ENCODE results near the gene COL25A1. TPM values are rescaled to one million over a fixed set of nuclear protein-coding genes. Genes with fewer than 3 reads are reported as not detected.
"Not testable (repeated sequence)": the region's sequence is repeated elsewhere in the genome, so short reads cannot be mapped to it uniquely, and the experiment has no call there.

Gene COL25A1
- total RNA-seq, 1 donor from 2014 or later = 4.0 TPM

- no peak for DNase-seq (ENCODE audit: low read depth, low spot score)
Measured at GRCh38 chr4:109174224-109174953, 128.1 kb downstream of the COL25A1 start.

GRCh38 chr4:109172301-109172700 is 130.2 kb downstream of the COL25A1 start:
- DNase-seq (ENCODE audit: low read depth, low spot score) = no peak

GRCh38 chr4:109171070-109171469 is 131.4 kb downstream of the COL25A1 start:
- DNase-seq (ENCODE audit: low read depth, low spot score) = no peak

- DNase-seq (ENCODE audit: low read depth, low spot score) = no peak
Measured at GRCh38 chr4:109169170-109169569, 133.3 kb downstream of the COL25A1 start.

GRCh38 chr4:109166586-109166985 is 135.9 kb downstream of the COL25A1 start:
- DNase-seq (ENCODE audit: low read depth, low spot score) = no peak

GRCh38 chr4:109166126-109166525 is 136.3 kb downstream of the COL25A1 start:
- no peak for DNase-seq (ENCODE audit: low read depth, low spot score)

GRCh38 chr4:109164011-109164410 is 138.4 kb downstream of the COL25A1 start:
- DNase-seq (ENCODE audit: low read depth, low spot score) = peak; percentile 10

- DNase-seq (ENCODE audit: low read depth, low spot score) = no peak
Measured at GRCh38 chr4:109163493-109163892, 139.0 kb downstream of the COL25A1 start.

GRCh38 chr4:109162759-109163158 is 139.7 kb downstream of the COL25A1 start:
- DNase-seq (ENCODE audit: low read depth, low spot score) = no peak

GRCh38 chr4:109160494-109160893 is 142.0 kb downstream of the COL25A1 start:
- DNase-seq (ENCODE audit: low read depth, low spot score) = no peak

- DNase-seq (ENCODE audit: low read depth, low spot score) = no peak
Measured at GRCh38 chr4:109157696-109158095, 144.8 kb downstream of the COL25A1 start.

GRCh38 chr4:109157205-109157604 is 145.3 kb downstream of the COL25A1 start:
- no peak for DNase-seq (ENCODE audit: low read depth, low spot score)

GRCh38 chr4:109156356-109156755 is 146.1 kb downstream of the COL25A1 start:
- no peak for DNase-seq (ENCODE audit: low read depth, low spot score)

GRCh38 chr4:109155682-109156283 is 146.7 kb downstream of the COL25A1 start:
- DNase-seq (ENCODE audit: low read depth, low spot score) = no peak

- no peak for DNase-seq (ENCODE audit: low read depth, low spot score)
Measured at GRCh38 chr4:109155084-109155483, 147.4 kb downstream of the COL25A1 start.

GRCh38 chr4:109154424-109154823 is 148.0 kb downstream of the COL25A1 start:
- DNase-seq (ENCODE audit: low read depth, low spot score) = no peak

GRCh38 chr4:109149836-109150235 is 152.6 kb downstream of the COL25A1 start:
- no peak for DNase-seq (ENCODE audit: low read depth, low spot score)

GRCh38 chr4:109148577-109149075 is 153.8 kb downstream of the COL25A1 start:
- no peak for DNase-seq (ENCODE audit: low read depth, low spot score)

- no peak for DNase-seq (ENCODE audit: low read depth, low spot score)
Measured at GRCh38 chr4:109147135-109147534, 155.3 kb downstream of the COL25A1 start.

- DNase-seq (ENCODE audit: low read depth, low spot score) = no peak
Measured at GRCh38 chr4:109146499-109146898, 156.0 kb downstream of the COL25A1 start.

- not testable (repeated sequence) for DNase-seq (ENCODE audit: low read depth, low spot score)
Measured at GRCh38 chr4:109138125-109138524, 164.3 kb downstream of the COL25A1 start.

- no peak for DNase-seq (ENCODE audit: low read depth, low spot score)
Measured at GRCh38 chr4:109134921-109135320, 167.5 kb downstream of the COL25A1 start.

- no peak for DNase-seq (ENCODE audit: low read depth, low spot score)
Measured at GRCh38 chr4:109134268-109134667, 168.2 kb downstream of the COL25A1 start.
